GM19395 (cell line): ENCODE results near the gene TRPC5OS.

ENCODE experiments used
- ATAC-seq: cut with Tn5 transposase; IDR thresholded peaks from one replicate; pipeline ENCODE4 v1.9.1; 2021; ENCODE audit warnings: mild to moderate bottlenecking, moderate library complexity; ENCODE audit not compliant: unreplicated experiment

The TRPC5OS gene

GRCh38 chrX:111892375-111892774, 16.4 kb downstream of the TRPC5OS start:
- no peak for ATAC-seq

GRCh38 chrX:111896148-111896547, 20.2 kb downstream of the TRPC5OS start:
- no peak for ATAC-seq

GRCh38 chrX:111914398-111915090, 38.6 kb downstream of the TRPC5OS start:
- ATAC-seq, result no peak

- ATAC-seq, result no peak
Measured at GRCh38 chrX:111917591-111917990, 41.6 kb downstream of the TRPC5OS start.

- no peak for ATAC-seq
Measured at GRCh38 chrX:111928456-111928855, 52.5 kb downstream of the TRPC5OS start.
